NCI-H2196 treated with DMSO at 0.1 percent for 48 hours (cell line): ENCODE results near the gene TMED8.
"Not testable (repeated sequence)": the region's sequence is repeated elsewhere in the genome, so short reads cannot be mapped to it uniquely, and the experiment has no call there.

Experiments used
- DNase-seq: peaks from one replicate; lab custom pipeline; 2025; ENCODE audit not compliant: unreplicated experiment; lab: John Stamatoyannopoulos, UW

The TMED8 gene

DNA sequence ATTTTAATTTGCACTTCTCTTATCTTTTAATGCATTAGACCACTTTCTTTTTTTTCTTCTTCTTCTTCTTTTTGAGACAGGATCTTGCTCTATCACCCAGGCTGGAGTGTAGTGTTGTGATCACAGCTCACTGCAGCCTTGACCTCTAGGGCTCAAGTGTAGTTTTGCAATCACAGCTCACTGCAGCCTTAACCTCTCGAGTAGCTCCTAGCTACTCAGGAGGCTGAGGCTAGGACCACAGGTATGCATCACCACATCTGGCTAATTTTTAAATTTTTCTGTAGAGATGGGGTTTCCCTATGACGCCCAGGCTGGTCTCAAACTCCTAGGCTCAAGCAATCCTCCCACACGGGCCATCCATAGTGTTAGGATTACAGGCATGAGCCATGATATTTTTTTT is 12.7 kb downstream of the TMED8 start:
- no peak for DNase-seq

DNA sequence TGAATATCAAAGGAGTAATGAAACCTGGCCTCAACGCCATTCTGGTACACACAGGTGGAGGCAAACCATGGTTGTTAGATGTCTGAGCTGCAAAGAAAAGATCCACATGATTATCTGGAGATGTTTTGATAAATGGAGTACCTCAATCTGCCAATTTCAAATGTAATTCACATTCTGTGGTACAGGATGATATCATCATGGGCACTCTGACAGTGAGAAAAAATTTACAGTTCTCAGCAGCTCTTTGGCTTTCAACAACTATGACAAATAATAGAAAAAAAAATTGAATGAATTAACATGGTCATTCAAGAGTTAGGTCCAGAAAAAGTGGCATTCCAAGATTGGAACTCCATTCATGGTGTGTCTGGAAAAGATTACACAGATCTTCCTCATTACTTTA is 17.3 kb downstream of the TMED8 start:
- no peak for DNase-seq

DNA sequence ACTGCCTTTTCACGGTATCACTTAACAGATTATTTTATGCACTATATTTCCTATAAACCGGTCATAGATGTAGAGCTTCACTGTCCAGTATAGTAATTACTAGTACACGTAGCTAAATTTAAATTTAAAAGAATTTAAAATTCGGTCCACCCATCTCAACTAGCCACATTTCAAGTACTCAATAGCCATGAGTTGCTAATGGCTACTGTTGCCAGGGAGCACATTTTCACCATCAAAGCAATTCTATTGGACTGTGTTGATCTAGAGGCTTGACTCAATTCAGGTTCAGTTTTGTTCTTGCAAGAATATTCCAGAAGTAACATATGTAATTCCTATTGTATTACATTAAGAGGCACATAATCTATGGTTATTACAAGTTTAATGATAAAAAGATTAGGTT is 20.0 kb downstream of the TMED8 start:
- no peak for DNase-seq

- DNase-seq = no peak
Observed at GRCh38 chr14:77355811-77356210, 21.1 kb downstream of the TMED8 start.

- DNase-seq = no peak
Observed at GRCh38 chr14:77353469-77354141, 23.3 kb downstream of the TMED8 start.

DNA sequence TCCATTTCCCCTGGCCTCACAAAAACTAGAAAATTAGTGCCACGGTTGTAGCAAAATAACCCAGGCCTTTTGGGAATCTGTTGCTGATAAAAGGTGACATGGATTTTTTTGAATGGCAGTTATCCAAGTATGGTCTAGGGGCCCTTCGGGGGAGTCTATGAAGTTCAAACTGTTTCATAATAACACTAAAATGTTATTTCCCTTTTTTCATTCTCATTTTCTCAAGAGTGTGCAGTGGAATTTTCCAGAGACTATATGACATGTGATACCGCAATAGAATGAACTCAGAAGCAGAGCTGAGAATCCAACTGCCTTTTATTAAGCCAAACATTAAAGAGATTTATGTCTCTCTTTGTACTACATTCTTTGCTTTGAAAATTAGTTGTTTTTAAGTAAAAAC is 29.1 kb downstream of the TMED8 start:
- no peak for DNase-seq

DNA sequence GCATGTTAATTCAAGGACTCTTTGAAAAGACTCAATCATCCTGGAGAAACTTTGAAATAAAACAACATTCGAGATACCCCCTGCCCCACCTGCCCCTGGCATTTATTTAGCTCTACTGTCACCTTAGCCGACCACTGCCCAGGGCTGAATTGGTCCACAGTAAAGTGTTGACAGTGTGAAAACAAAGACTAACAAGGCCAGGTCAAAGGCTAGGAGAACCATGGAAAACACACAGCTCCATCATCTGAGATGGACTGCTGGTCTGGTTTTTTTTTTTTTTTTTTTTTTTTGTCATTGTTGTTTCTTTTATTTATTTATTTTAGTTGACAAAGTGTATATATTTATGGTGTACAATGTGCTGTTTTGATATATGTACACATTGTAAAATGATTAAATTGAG is 30.4 kb downstream of the TMED8 start:
- DNase-seq = no peak

DNA sequence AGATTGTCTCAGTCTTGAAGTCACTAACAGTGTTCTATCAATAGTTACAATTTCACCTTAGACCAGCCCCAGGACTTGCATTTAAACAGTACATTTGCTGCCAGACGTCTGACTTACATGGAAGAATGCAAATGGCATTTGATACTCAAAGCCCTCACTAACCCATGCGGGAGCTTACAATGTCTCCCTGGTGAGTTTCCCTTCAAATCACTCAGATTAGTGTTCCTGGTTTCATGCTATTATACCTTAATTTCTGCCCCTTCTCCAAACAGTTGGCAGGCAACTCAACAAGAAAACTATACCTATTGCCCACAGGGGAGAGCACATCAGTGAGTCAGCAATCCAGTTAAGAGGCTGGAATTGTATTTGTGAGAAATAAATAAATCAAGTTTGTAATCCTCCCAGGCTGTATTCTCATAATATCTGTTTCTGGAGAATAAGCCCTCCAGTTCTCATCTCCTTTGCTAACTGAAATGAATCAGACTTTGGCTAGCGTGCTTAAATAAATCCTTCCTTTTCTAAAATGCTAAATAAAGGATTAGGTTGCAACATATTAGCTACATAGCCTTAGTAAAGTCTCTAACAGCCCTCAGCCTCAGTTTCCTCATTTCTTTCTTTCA is 32.4 kb downstream of the TMED8 start:
- DNase-seq = no peak

DNA sequence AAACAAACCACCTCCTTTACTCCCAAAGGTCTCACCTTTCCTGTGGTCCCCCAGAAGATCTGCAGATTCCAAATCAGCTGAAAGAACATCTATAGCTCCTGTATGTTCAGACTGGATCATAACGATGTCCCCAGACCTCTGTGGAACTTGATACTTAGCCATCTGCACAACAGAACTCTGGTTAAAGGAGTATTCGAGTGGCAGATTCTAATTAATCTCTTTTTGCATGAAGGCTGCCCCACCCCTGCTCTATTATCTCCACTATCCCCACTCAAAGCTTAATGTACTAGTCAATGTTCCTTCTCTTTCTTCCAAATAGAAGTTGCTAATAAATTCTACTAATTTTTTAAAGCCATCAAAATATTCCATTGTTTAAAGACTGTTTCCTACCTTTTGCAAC is 33.2 kb downstream of the TMED8 start:
- no peak for DNase-seq

GRCh38 chr14:77342726-77343397 is 34.0 kb downstream of the TMED8 start:
- peak; percentile 32 for DNase-seq

DNA sequence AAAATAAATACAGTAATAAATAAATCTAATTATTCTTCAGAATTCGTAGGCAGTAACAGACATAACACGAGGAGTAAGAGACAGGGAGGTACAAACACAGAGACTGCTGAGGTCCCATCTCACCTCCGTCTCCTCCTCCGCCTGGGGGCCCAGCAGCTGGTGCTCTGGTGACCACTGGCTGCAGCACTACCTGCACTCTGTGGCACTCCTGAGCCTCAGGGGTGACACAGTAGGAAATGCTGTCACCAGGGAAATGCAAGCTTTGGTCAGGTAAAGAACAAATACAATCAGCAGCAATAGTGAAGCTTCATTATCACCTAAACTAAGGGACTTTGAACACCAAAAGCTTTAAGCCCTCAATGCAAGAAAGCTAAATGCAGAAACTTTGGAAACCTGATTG is 36.5 kb downstream of the TMED8 start:
- DNase-seq = no peak

DNA sequence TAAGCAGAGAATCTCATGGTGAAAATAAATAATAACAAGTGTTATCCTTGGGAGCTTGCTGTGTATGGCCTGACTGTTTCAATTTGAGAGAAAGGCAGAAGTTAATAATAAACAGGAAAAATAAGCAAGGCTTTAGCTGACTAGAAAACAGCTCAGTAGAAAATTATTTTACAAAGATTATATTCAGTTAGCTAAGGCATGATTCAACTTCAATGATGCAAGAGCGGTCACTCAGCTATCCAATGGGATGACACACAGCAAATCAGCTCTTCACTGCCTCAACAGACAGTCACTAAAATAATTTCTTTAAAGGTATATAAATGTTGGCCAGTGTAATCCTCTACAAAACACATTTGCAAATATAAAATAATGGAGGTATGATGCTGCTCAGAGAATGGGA is 37.5 kb downstream of the TMED8 start:
- no peak for DNase-seq

- no peak for DNase-seq
Observed at GRCh38 chr14:77338302-77338701, 38.6 kb downstream of the TMED8 start.

- no peak for DNase-seq
Observed at GRCh38 chr14:77337880-77338279, 39.0 kb downstream of the TMED8 start.

- DNase-seq = not testable (repeated sequence)
Observed at GRCh38 chr14:77337255-77337654, 39.6 kb downstream of the TMED8 start.

DNA sequence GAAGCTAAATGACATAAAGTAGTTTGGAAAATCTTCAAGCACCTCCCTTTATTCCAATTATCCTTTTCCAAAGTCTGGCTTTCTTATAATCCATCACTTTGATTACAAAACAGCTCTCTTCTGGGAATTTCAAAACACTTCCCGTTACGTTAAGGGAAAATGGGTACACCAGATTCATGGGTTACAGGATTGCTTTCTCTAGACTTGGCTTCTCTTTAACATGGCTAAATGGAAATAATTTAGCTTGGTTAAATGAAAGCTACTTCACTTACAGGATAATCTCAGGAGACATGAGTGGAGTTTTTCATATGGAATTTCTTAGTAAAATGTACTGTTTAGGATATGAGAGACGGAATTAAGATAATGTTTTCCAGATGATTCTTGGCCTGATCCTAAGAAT is 41.3 kb downstream of the TMED8 start:
- DNase-seq = no peak

GRCh38 chr14:77329872-77330271 is 47.0 kb downstream of the TMED8 start:
- DNase-seq = no peak

GRCh38 chr14:77327111-77327510 is 49.8 kb downstream of the TMED8 start:
- DNase-seq = no peak

DNA sequence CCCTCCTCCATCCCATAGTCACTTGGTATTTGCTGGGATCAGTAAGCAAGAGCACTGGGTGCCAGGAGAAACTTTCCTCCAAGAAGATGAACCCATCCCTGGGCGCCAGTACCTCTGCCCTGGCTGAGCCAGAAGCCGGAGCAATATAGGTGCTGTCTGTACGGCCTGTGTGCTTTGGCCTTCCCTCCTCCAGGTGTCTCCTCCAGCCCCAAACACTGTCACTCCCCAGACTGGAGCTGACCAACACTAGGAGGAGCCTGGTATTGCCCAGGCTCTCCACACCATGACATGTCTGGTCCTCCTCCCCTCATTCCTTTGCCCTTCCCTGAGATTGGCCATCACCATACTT is 51.2 kb downstream of the TMED8 start:
- DNase-seq = no peak

GRCh38 chr14:77324816-77325745 is 51.8 kb downstream of the TMED8 start:
- DNase-seq = no peak

GRCh38 chr14:77324289-77324688 is 52.6 kb downstream of the TMED8 start:
- DNase-seq = no peak

GRCh38 chr14:77323571-77323970 is 53.3 kb downstream of the TMED8 start:
- DNase-seq = no peak
